Liver (tissue), 9 donors: ENCODE results near the gene SDR9C7. TPM values are rescaled to one million over a fixed set of nuclear protein-coding genes. Genes with fewer than 3 reads are reported as not detected.

Experiments used
- DNase-seq: peaks from one replicate; pipeline ENCODE4 v3.0.0-alpha.2; 2017; ENCODE audit warnings: low spot score
- H3K27ac ChIP-seq, 2 donors: one replicate each; pipeline ENCODE4 v1.7.0; 2013; ENCODE audit warnings: inconsistent platforms in 2 of 2, low read length in 2 of 2, control low read depth in 1 of 2, low read depth in 1 of 2, mild to moderate bottlenecking in 1 of 2
- H3K27me3 ChIP-seq, 4 donors: one replicate each; pipeline versions ENCODE4 v1.6.1 to v1.7.0; 2013; ENCODE audit warnings: low read length in 3 of 4, inconsistent platforms in 1 of 4, mild to moderate bottlenecking in 1 of 4, moderate library complexity in 1 of 4; ENCODE audit not compliant: control insufficient read depth in 4 of 4, insufficient read depth in 4 of 4
- H3K36me3 ChIP-seq, 4 donors: one replicate each; pipeline versions ENCODE4 v1.6.1 to v1.7.0; 2013; ENCODE audit warnings: low read length in 3 of 4, mild to moderate bottlenecking in 3 of 4, low read depth in 1 of 4, moderate library complexity in 1 of 4; ENCODE audit not compliant: control insufficient read depth in 4 of 4, insufficient read depth in 3 of 4
- H3K4me1 ChIP-seq, 4 donors: one replicate each; pipeline versions ENCODE4 v1.6.1 to v1.7.0; 2013; ENCODE audit warnings: low read length in 3 of 4, mild to moderate bottlenecking in 3 of 4, moderate library complexity in 1 of 4; ENCODE audit not compliant: control insufficient read depth in 4 of 4, insufficient read depth in 4 of 4
- H3K4me3 ChIP-seq, 3 donors: one replicate each; pipeline versions ENCODE4 v1.6.1 to v1.7.0; 2013; ENCODE audit warnings: low read length in 3 of 3, control low read depth in 1 of 3, low read depth in 1 of 3, mild to moderate bottlenecking in 1 of 3
- H3K9ac ChIP-seq, 2 donors: one replicate each; pipeline ENCODE4 v1.7.0; 2013; ENCODE audit warnings: low read length in 2 of 2, mild to moderate bottlenecking in 2 of 2, moderate library complexity in 2 of 2, control low read depth in 1 of 2, low read depth in 1 of 2
- H3K9me3 ChIP-seq, 4 donors: one replicate each; pipeline versions ENCODE4 v1.6.1 to v1.7.0; 2013; ENCODE audit warnings: low read length in 3 of 4; ENCODE audit not compliant: control insufficient read depth in 4 of 4
- CTCF ChIP-seq: fragments of 150-350 bp; IDR thresholded peaks from 2 replicates; pipeline ENCODE4 v1.5.1; 2017; ENCODE audit warnings: improper control_type of control experiment, low read depth, low read length; ENCODE audit not compliant: missing input control
- EGR1 ChIP-seq, 2 donors: IDR thresholded peaks; 2 replicates each; pipeline ENCODE4 v1.6.1; 2016 to 2018; ENCODE audit warnings: antibody characterized with exemption in 2 of 2, low read depth in 2 of 2
- FOXA1 ChIP-seq: IDR thresholded peaks from 2 replicates; pipeline ENCODE4 v1.6.1; 2016; ENCODE audit warnings: antibody characterized with exemption
- GABPA ChIP-seq, 2 donors: IDR thresholded peaks in 1 of 2; conservative IDR thresholded peaks in 1 of 2; 2 replicates each; pipeline ENCODE4 v1.6.1; 2016; ENCODE audit warnings: antibody characterized with exemption in 2 of 2, mild to moderate bottlenecking in 1 of 2, moderate library complexity in 1 of 2
- HNF4A ChIP-seq, 2 donors: conservative IDR thresholded peaks; 2 replicates each; pipeline ENCODE4 v1.6.1; 2016; ENCODE audit warnings: antibody characterized with exemption in 2 of 2, mild to moderate bottlenecking in 2 of 2
- HNF4G ChIP-seq: IDR thresholded peaks from 2 replicates; pipeline ENCODE4 v1.6.1; 2016; ENCODE audit warnings: antibody characterized with exemption
- RAD21 ChIP-seq, 2 donors: IDR thresholded peaks; 2 replicates each; pipeline ENCODE4 v1.6.1; 2016; ENCODE audit warnings: antibody characterized with exemption in 2 of 2, mild to moderate bottlenecking in 2 of 2
- RXRA ChIP-seq, 2 donors: IDR thresholded peaks; 2 replicates each; pipeline ENCODE4 v1.6.1; 2017 to 2018; ENCODE audit warnings: antibody characterized with exemption in 2 of 2, mild to moderate bottlenecking in 1 of 2
- SP1 ChIP-seq: IDR thresholded peaks from 2 replicates; pipeline ENCODE4 v1.6.1; 2018; ENCODE audit warnings: antibody characterized with exemption, mild to moderate bottlenecking
- TAF1 ChIP-seq: conservative IDR thresholded peaks from 2 replicates; pipeline ENCODE4 v1.6.1; 2016; ENCODE audit warnings: antibody characterized with exemption, mild to moderate bottlenecking
- YY1 ChIP-seq: IDR thresholded peaks from 2 replicates; pipeline ENCODE4 v1.6.1; 2016; ENCODE audit warnings: antibody characterized with exemption, mild to moderate bottlenecking
- WGBS: extraction: QIAGEN DNeasy Blood & Tissue Kit; methylation state at CpG from one replicate; pipeline ENCODE4 v1.1.7; 2013; 5-methylcytosine and 5-hydroxymethylcytosine counted together
- polyA plus RNA-seq, 2 donors: library from polyadenylated mRNA; stranded (reverse) in 1 of 2; unstranded in 1 of 2; fragments of 200-250 nt in 1 of 2; fragments of >200 nt in 1 of 2; fragmentation: Nextera tagmentation in 1 of 2; extraction: Ambion mirVana in 1 of 2; gene quantifications; one replicate each; pipeline versions ENCODE4 v1.2.1 to v1.2.3, GENCODE V29; 2013 to 2015
- total RNA-seq, 2 donors: library from RNA; depleted of rRNA; stranded (reverse); fragments of >200 nt; gene quantifications; one replicate each; pipeline ENCODE4 v1.2.3, GENCODE V29; 2014
- TF ChIP-seq, protein P1 (sequence below): IDR thresholded peaks from 2 replicates; pipeline ENCODE4 v1.6.1; 2016; ENCODE audit warnings: antibody characterized with exemption
- TF ChIP-seq, protein P2 (sequence below): IDR thresholded peaks from 2 replicates; pipeline ENCODE4 v1.6.1; 2016; ENCODE audit warnings: antibody characterized with exemption, mild to moderate bottlenecking
- donor health status: healthy.
- donor health status: healthy.
- donor health status: healthy.
- donor health status: healthy.
- donor health status: healthy.

The SDR9C7 gene
- total and polyA plus RNA-seq, 4 donors, result not detected

- Histone ChIP-seq H3K9ac (no peak overlapping the region), H3K27ac (no peak overlapping the region), H3K27me3 (no peaks in the 10 kb centered on the region), H3K36me3 (no peaks in the 10 kb centered on the region), H3K4me3 (no peak overlapping the region), H3K4me1 (no peaks in the 10 kb centered on the region), H3K9me3 (no peaks in the 10 kb centered on the region)
- no peak for TF ChIP-seq TAF1
- TF ChIP-seq YY1, result no peak
- no peak for TF ChIP-seq SP1
- no peak for TF ChIP-seq RXRA (IDR thresholded peaks at IDR 0.05)
- no peak for TF ChIP-seq GABPA (IDR thresholded peaks at IDR 0.05 in 1 of 2, conservative IDR thresholded peaks at IDR 0.05 in 1 of 2)
- no peak for TF ChIP-seq FOXA1
- TF ChIP-seq HNF4A (conservative IDR thresholded peaks at IDR 0.05), result no peak
- DNase-seq, result no peak
- WGBS, result 80% methylated on average over 1 of the region's 1 CpG
These were observed 1.3 kb downstream of the SDR9C7 start for GRCh38 chr12:56932867-56933266.

DNA sequence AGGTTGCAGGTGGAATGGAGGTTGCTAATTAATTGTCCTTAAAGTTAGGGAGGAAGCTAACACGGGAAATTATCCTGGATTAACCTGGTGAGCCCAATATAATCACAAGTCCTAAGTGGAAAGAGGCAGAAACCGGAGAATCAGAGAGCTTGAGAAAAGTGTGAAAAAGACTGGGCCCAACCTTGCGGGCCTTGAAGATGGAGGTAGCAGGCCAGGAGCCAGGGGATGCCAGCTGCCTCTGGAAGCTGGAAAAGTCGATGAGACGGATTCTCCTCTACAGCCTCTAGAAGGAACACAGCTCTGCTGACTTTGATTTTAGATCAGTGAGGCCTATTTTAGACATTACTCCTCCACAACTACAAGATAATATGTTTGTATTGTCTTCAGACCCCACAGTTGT is 2.1 kb downstream of the SDR9C7 start:
- H3K9ac ChIP-seq, result no peak overlapping the region
- no peak overlapping the region for H3K4me3 ChIP-seq
- no peaks in the 10 kb centered on the region for H3K9me3 ChIP-seq
- TF ChIP-seq RAD21 (IDR thresholded peaks at IDR 0.05) (no peak), EGR1 (IDR thresholded peaks at IDR 0.05; ENCODE audit: low read depth in 2 of 2) (no peak), GABPA (IDR thresholded peaks at IDR 0.05 in 1 of 2, conservative IDR thresholded peaks at IDR 0.05 in 1 of 2) (no peak), YY1 (no peak), RXRA (IDR thresholded peaks at IDR 0.05) (no peak), CTCF (no peak), FOXA1 (no peak), HNF4G (no peak), HNF4A (conservative IDR thresholded peaks at IDR 0.05) (no peak)
- TF ChIP-seq, protein P1, sequence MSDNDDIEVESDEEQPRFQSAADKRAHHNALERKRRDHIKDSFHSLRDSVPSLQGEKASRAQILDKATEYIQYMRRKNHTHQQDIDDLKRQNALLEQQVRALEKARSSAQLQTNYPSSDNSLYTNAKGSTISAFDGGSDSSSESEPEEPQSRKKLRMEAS, result no peak
- TF ChIP-seq, protein P2, sequence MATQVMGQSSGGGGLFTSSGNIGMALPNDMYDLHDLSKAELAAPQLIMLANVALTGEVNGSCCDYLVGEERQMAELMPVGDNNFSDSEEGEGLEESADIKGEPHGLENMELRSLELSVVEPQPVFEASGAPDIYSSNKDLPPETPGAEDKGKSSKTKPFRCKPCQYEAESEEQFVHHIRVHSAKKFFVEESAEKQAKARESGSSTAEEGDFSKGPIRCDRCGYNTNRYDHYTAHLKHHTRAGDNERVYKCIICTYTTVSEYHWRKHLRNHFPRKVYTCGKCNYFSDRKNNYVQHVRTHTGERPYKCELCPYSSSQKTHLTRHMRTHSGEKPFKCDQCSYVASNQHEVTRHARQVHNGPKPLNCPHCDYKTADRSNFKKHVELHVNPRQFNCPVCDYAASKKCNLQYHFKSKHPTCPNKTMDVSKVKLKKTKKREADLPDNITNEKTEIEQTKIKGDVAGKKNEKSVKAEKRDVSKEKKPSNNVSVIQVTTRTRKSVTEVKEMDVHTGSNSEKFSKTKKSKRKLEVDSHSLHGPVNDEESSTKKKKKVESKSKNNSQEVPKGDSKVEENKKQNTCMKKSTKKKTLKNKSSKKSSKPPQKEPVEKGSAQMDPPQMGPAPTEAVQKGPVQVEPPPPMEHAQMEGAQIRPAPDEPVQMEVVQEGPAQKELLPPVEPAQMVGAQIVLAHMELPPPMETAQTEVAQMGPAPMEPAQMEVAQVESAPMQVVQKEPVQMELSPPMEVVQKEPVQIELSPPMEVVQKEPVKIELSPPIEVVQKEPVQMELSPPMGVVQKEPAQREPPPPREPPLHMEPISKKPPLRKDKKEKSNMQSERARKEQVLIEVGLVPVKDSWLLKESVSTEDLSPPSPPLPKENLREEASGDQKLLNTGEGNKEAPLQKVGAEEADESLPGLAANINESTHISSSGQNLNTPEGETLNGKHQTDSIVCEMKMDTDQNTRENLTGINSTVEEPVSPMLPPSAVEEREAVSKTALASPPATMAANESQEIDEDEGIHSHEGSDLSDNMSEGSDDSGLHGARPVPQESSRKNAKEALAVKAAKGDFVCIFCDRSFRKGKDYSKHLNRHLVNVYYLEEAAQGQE, result no peak
- no peaks in the 10 kb centered on the region for H3K36me3 ChIP-seq
- no peaks in the 10 kb centered on the region for H3K4me1 ChIP-seq
- no peaks in the 10 kb centered on the region for H3K27me3 ChIP-seq
- 73% methylated on average over 5 of the region's 5 CpGs for WGBS
- H3K27ac ChIP-seq, result no peak overlapping the region
- no peak for DNase-seq
